PC-3 (cell line): ENCODE data around the gene SIL1. TPM values are rescaled to one million over a fixed set of nuclear protein-coding genes. Genes with fewer than 3 reads are reported as not detected.
"Not testable (repeated sequence)": the region's sequence is repeated elsewhere in the genome, so short reads cannot be mapped to it uniquely, and the experiment has no call there.

ENCODE experiments used
- ATAC-seq: fragments of 200-7000 bp; cut with Tn5 transposase; 2 replicates; pipeline ENCODE4 v1.9.1; 2020; ENCODE audit warnings: mild to moderate bottlenecking, moderate library complexity
- BruUV-seq: library from RNA; stranded (reverse); fragments of 400-500 nt; replicated peaks from 2 replicates; lab custom pipeline; 2021; lab: Mats Ljungman, UMichigan
- CTCF ChIA-PET: fragments of 300-600 bp; sonication (Branson Sonifier 250); formaldehyde crosslinking; loops from one replicate; lab custom pipeline; 2022; ENCODE audit warnings: antibody characterized with exemption; lab: Charles Lee
- POLR2A ChIA-PET: fragments of 300-600 bp; sonication (Branson Sonifier 250); formaldehyde crosslinking; loops from one replicate; lab custom pipeline; 2022; ENCODE audit warnings: antibody characterized with exemption; ENCODE audit not compliant: unreplicated experiment; lab: Charles Lee
- DNase-seq: peaks from one replicate; pipeline ENCODE4 v3.0.0-alpha.2; 2015
- H2AFZ ChIP-seq: fragments of 300-600 bp; sonication (generic); 2 replicates; pipeline ENCODE4 v1.6.0; 2016; ENCODE audit warnings: antibody characterized with exemption, low read length
- H3F3A ChIP-seq: fragments of 300-600 bp; sonication (generic); one replicate; pipeline ENCODE4 v1.6.0; 2017; ENCODE audit warnings: antibody characterized with exemption, low read length, control low read depth, mild to moderate bottlenecking; ENCODE audit not compliant: unreplicated experiment
- H3K27ac ChIP-seq: fragments of 300-600 bp; sonication (generic); 2 replicates; pipeline ENCODE4 v1.5.1; 2016; ENCODE audit warnings: mild to moderate bottlenecking, low read length
- H3K27me3 ChIP-seq: fragments of 300-600 bp; sonication (generic); 2 replicates; pipeline ENCODE4 v1.6.1; 2016; ENCODE audit warnings: low read length, mixed read lengths
- H3K36me3 ChIP-seq: fragments of 300-600 bp; sonication (generic); 2 replicates; pipeline ENCODE4 v1.6.1; 2016; ENCODE audit warnings: low read depth, mixed run types, low read length, mixed read lengths
- H3K4me1 ChIP-seq: fragments of 300-600 bp; sonication (generic); 2 replicates; pipeline ENCODE4 v1.5.1; 2016; ENCODE audit warnings: low read length; ENCODE audit not compliant: insufficient read depth
- H3K4me2 ChIP-seq: fragments of 300-600 bp; sonication (generic); 2 replicates; pipeline ENCODE4 v1.6.0; 2016; ENCODE audit warnings: low read length
- H3K4me3 ChIP-seq: fragments of 300-600 bp; sonication (generic); 2 replicates; pipeline ENCODE4 v1.5.1; 2016; ENCODE audit warnings: mild to moderate bottlenecking, low read length, mixed read lengths
- H3K79me2 ChIP-seq: fragments of 300-600 bp; sonication (generic); 2 replicates; pipeline ENCODE4 v1.6.1; 2017; ENCODE audit warnings: low read length, mixed read lengths
- H3K9ac ChIP-seq: fragments of 300-600 bp; sonication (generic); 2 replicates; pipeline ENCODE4 v1.6.0; 2016; ENCODE audit warnings: mild to moderate bottlenecking, low read length
- H3K9me2 ChIP-seq: fragments of 300-600 bp; sonication (generic); replicated peaks from 2 replicates; pipeline ENCODE4 v1.6.1; 2016; ENCODE audit warnings: mixed run types, low read length, mixed read lengths
- H3K9me3 ChIP-seq: fragments of 300-600 bp; sonication (generic); 2 replicates; pipeline ENCODE4 v1.6.1; 2016; ENCODE audit warnings: low read length, mixed read lengths
- H4K20me1 ChIP-seq: fragments of 300-600 bp; sonication (generic); 2 replicates; pipeline ENCODE4 v1.6.1; 2016; ENCODE audit warnings: low read length, mixed read lengths
- CTCF ChIP-seq: fragments of 300-600 bp; sonication (generic); conservative IDR thresholded peaks from 2 replicates; pipeline ENCODE4 v1.5.1; 2017; ENCODE audit warnings: antibody characterized with exemption, low read depth, mild to moderate bottlenecking, low read length
- EZH2 ChIP-seq: fragments of 300-600 bp; sonication (generic); IDR thresholded peaks from one replicate; pipeline ENCODE4 v1.6.1; 2017; ENCODE audit warnings: antibody characterized with exemption, mild to moderate bottlenecking, low read length; ENCODE audit not compliant: unreplicated experiment
- EZH2phosphoT487 ChIP-seq: fragments of 300-600 bp; sonication (generic); IDR thresholded peaks from 2 replicates; pipeline ENCODE4 v1.6.1; 2018; ENCODE audit warnings: mild to moderate bottlenecking, antibody characterized with exemption, low read length, borderline replicate concordance
- intact Hi-C: fragments of 100-400 bp; cut with micrococcal nuclease; formaldehyde crosslinking; loops from 2 replicates; pipeline ENCODE4 v1.9.0; 2023
- total RNA-seq: library from RNA; depleted of rRNA; stranded (reverse); fragments of >200 nt; gene quantifications from 2 replicates; pipeline ENCODE4 v1.2.3, GENCODE V29; 2014

Gene SIL1
- total RNA-seq, 1 experiment from 2014 or later = 7.9 TPM

- H3K36me3 ChIP-seq, H3K4me3 ChIP-seq, ATAC-seq, H2AFZ ChIP-seq, H4K20me1 ChIP-seq, intact Hi-C loops, H3K27me3 ChIP-seq, BruUV-seq, H3F3A ChIP-seq, H3K9me3 ChIP-seq, H3K79me2 ChIP-seq, POLR2A ChIA-PET, CTCF ChIA-PET, H3K4me2 ChIP-seq, H3K9ac ChIP-seq, DNase-seq, H3K27ac ChIP-seq, H3K4me1 ChIP-seq, H3K9me2 ChIP-seq: not testable (repeated sequence)
Observed at GRCh38 chr5:139174382-139174781, 23.8 kb downstream of the SIL1 start.

- Histone ChIP-seq H3K9me3 (peaks cover 5% of the 10 kb centered on the region; the same call in 1 of the 2 replicates), H2AFZ (no peak overlapping the region), H3K79me2 (no peaks in the 10 kb centered on the region), H3K36me3 (no peaks in the 10 kb centered on the region), H3K27ac (no peak overlapping the region), H3K4me3 (no peak overlapping the region), H3K27me3 (no peaks in the 10 kb centered on the region), H3K9ac (no peak overlapping the region), H3K4me2 (no peak overlapping the region), H3K4me1 (no peaks in the 10 kb centered on the region), H3F3A (no peaks in the 10 kb centered on the region), H4K20me1 (no peaks in the 10 kb centered on the region), H3K9me2 (no peaks in the 10 kb centered on the region)
- ATAC-seq (no peak), DNase-seq (no peak)
- intact Hi-C loops = no loop called here
- ChIA-PET POLR2A (no interaction called here), CTCF (no interaction called here)
- TF ChIP-seq EZH2 (no peak), CTCF (no peak), EZH2phosphoT487 (no peak)
- no TSS peak for BruUV-seq
Observed at GRCh38 chr5:139171779-139172404, 26.3 kb downstream of the SIL1 start.

GRCh38 chr5:139167952-139168720, 30.0 kb downstream of the SIL1 start:
- H4K20me1 ChIP-seq = no peaks in the 10 kb centered on the region
- H3K9ac ChIP-seq = no peak overlapping the region
- H3K9me3 ChIP-seq = peaks cover 5% of the 10 kb centered on the region; the same call in 1 of the 2 replicates
- no peaks in the 10 kb centered on the region for H3F3A ChIP-seq
- POLR2A ChIA-PET = no interaction called here
- ATAC-seq (no peak), DNase-seq (no peak)
- CTCF ChIA-PET = no interaction called here
- H2AFZ ChIP-seq = no peak overlapping the region
- no peaks in the 10 kb centered on the region for H3K27me3 ChIP-seq
- no peak overlapping the region for H3K4me2 ChIP-seq
- TF ChIP-seq CTCF = no peak
- TF ChIP-seq EZH2phosphoT487 = no peak
- no peak for TF ChIP-seq EZH2
- intact Hi-C loops = no loop called here
- H3K4me3 ChIP-seq = no peak overlapping the region
- H3K4me1 ChIP-seq = no peaks in the 10 kb centered on the region
- no peak overlapping the region for H3K27ac ChIP-seq
- no peaks in the 10 kb centered on the region for H3K9me2 ChIP-seq
- no TSS peak for BruUV-seq
- H3K79me2 ChIP-seq = no peaks in the 10 kb centered on the region
- H3K36me3 ChIP-seq = no peaks in the 10 kb centered on the region
